Ovary (tissue), 9 donors: ENCODE data around the gene CCDC182. TPM values are rescaled to one million over a fixed set of nuclear protein-coding genes. Genes with fewer than 3 reads are reported as not detected.

ENCODE experiments used
- DNase-seq, 5 donors: peaks; one replicate each; pipeline ENCODE4 v3.0.0-alpha.2; 2019 to 2020
- H3K27ac ChIP-seq, 2 donors: fragments of 200-600 bp; one replicate each; pipeline versions ENCODE4 v1.5.1 to v1.8.0; 2019 to 2022
- H3K27me3 ChIP-seq: fragments of 200-600 bp; one replicate; pipeline ENCODE4 v1.8.0; 2022
- H3K36me3 ChIP-seq: fragments of 200-600 bp; sonication (generic); one replicate; pipeline ENCODE4 v1.5.1; 2019
- H3K4me1 ChIP-seq: one replicate; pipeline ENCODE4 v1.8.1; 2013; ENCODE audit warnings: mild to moderate bottlenecking, moderate library complexity; ENCODE audit not compliant: insufficient read depth
- H3K4me3 ChIP-seq: fragments of 200-600 bp; sonication (generic); one replicate; pipeline ENCODE4 v1.5.1; 2017
- H3K9me3 ChIP-seq, 2 donors: fragments of 200-600 bp in 1 of 2; sonication (generic) in 1 of 2; one replicate each; pipeline versions ENCODE4 v1.5.1 to v1.8.1; 2013 to 2019; ENCODE audit warnings: mild to moderate bottlenecking in 1 of 2, moderate library complexity in 1 of 2
- EP300 ChIP-seq: sonication (generic); formaldehyde crosslinking; IDR thresholded peaks from one replicate; pipeline ENCODE4 v1.6.1; 2017; ENCODE audit warnings: antibody characterized with exemption
- POLR2A ChIP-seq: fragments of 450-650 bp; IDR thresholded peaks from one replicate; pipeline ENCODE4 v1.6.1; 2017; ENCODE audit warnings: antibody characterized with exemption, mild to moderate bottlenecking, moderate library complexity
- WGBS, 3 donors: extraction: QIAGEN DNeasy Blood & Tissue Kit in 1 of 3; methylation state at CpG; one replicate each; pipeline versions ENCODE4 v1.1.5 to v1.1.7; 2013 to 2017; 5-methylcytosine and 5-hydroxymethylcytosine counted together
- intact Hi-C, 4 donors: fragments of 100-400 bp; cut with DNase I; formaldehyde crosslinking; loops; one replicate each; pipeline versions ENCODE4 v1.11.0 to v1.15.1; 2022 to 2023
- polyA plus RNA-seq, 2 donors: library from polyadenylated mRNA; stranded (reverse); fragments of 200-250 nt in 1 of 2; fragments of 350-450 nt in 1 of 2; fragmentation: Illumina TruSeq in 1 of 2; extraction: RNeasy Lipid Tissue Mini Kit (QIAGEN cat#74804) in 1 of 2; gene quantifications; one replicate each; pipeline ENCODE4 v1.2.3, GENCODE V29; 2013 to 2014
- small RNA-seq: library from RNA; depleted of rRNA; stranded (forward); fragments of <200 nt; gene quantifications from one replicate; pipeline ENCODE3, GENCODE V24; 2016
- total RNA-seq, 7 donors: library from RNA; depleted of rRNA in 2 of 7; stranded (reverse); fragments of >200 nt in 2 of 7; fragmentation: NEBNext Ultra II Directional in 3 of 7; extraction: Animal tissue kit (Norgen Biotek cat#: 25700) in 3 of 7; gene quantifications; one replicate each; pipeline versions ENCODE4 v1.1.0 to v1.2.4, GENCODE V29; 2016 to 2023
- TF ChIP-seq, protein P1 (sequence below), 3 donors: fragments of 450-650 bp in 2 of 3; fragments of 200-600 bp in 1 of 3; IDR thresholded peaks; one replicate each; pipeline versions ENCODE4 v1.5.1 to v1.8.0; 2016 to 2022; ENCODE audit warnings: antibody characterized with exemption in 3 of 3, mild to moderate bottlenecking in 1 of 3
- donor health status: DM: no; HTN: no; CAD: no; lungs with moderate emphysema.
- donor health status: DM: no; HTN: no; CAD: no.
- donor health status: Bipolar disorder and iron deficiency.
- donor health status: DM: yes; HTN: yes; CAD: no.
- donor health status: DM: no; HTN: no; CAD: no.
- donor health status: DM: yes; HTN: yes; CAD: no.

Gene CCDC182
- total and polyA plus RNA-seq, 9 donors, result not detected

DNA sequence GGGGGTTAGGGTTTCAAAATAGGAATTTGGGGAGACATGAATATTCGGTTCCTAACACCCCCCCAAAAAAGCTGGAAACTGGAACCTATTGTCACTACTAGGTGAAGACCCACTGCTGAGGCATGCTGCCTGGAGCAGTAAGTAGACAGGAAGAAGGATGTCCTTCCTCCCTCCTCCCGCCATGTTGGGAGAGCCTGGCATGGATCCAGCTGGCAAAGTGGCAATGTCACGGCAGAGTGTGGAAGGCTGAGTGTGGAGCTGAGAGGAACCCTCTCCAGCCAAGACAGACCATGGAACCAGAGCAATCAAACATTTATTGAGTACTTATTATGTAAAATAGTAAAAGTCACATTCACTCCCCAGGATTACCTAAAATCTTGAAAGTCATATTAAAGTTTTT lies 49.0 kb downstream of the CCDC182 start:
- Histone ChIP-seq H3K27me3 (no peaks in the 10 kb centered on the region), H3K4me1 (no peaks in the 10 kb centered on the region), H3K27ac (no peak overlapping the region), H3K36me3 (no peaks in the 10 kb centered on the region), H3K9me3 (no peaks in the 10 kb centered on the region), H3K4me3 (no peak overlapping the region)
- intact Hi-C loops, result no loop called here
- DNase-seq, result no peak
- no peak for TF ChIP-seq EP300
- TF ChIP-seq POLR2A, result no peak
- TF ChIP-seq, protein P1, sequence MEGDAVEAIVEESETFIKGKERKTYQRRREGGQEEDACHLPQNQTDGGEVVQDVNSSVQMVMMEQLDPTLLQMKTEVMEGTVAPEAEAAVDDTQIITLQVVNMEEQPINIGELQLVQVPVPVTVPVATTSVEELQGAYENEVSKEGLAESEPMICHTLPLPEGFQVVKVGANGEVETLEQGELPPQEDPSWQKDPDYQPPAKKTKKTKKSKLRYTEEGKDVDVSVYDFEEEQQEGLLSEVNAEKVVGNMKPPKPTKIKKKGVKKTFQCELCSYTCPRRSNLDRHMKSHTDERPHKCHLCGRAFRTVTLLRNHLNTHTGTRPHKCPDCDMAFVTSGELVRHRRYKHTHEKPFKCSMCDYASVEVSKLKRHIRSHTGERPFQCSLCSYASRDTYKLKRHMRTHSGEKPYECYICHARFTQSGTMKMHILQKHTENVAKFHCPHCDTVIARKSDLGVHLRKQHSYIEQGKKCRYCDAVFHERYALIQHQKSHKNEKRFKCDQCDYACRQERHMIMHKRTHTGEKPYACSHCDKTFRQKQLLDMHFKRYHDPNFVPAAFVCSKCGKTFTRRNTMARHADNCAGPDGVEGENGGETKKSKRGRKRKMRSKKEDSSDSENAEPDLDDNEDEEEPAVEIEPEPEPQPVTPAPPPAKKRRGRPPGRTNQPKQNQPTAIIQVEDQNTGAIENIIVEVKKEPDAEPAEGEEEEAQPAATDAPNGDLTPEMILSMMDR (IDR thresholded peaks at IDR 0.05), result no peak
- 60 to 61% (median 61%) methylated on average over 3 of the region's 3 CpGs for WGBS, 3 donors

Small RNA genes within 50 kb of the gene (small RNA-seq; reads per million reads assigned to genes)
- not detected for gene RN7SKP94

Other genes with a start within 250 kb of the CCDC182 start
- gene MRPS23, start 104.7 kb upstream of the CCDC182 start, total RNA-seq, result 10 to 100 TPM; 12.2 to 37.9 (median 31.2) TPM
- gene MRPS23, start 104.7 kb upstream of the CCDC182 start, polyA plus RNA-seq, result 10 to 100 TPM; 23.4 to 26.2 TPM
- 10 to 100 TPM in 6 of 7 donors, 1 to 10 TPM in 1; 6.7 to 30.2 (median 22.9) TPM for gene CUEDC1, start 210.1 kb upstream of the CCDC182 start, total RNA-seq
- gene CUEDC1, start 210.1 kb upstream of the CCDC182 start, polyA plus RNA-seq, result 10 to 100 TPM; 14.2 to 18.6 TPM
- gene VEZF1, start 243.0 kb upstream of the CCDC182 start, total RNA-seq, result 10 to 100 TPM; 58.6 to 83.5 (median 72.4) TPM
- gene VEZF1, start 243.0 kb upstream of the CCDC182 start, polyA plus RNA-seq, result 10 to 100 TPM; 31.6 to 70.2 TPM